ENCODE measurements around the gene KLHL24. TPM values are rescaled to one million over a fixed set of nuclear protein-coding genes. Genes with fewer than 3 reads are reported as not detected.
"Not testable (repeated sequence)": the region's sequence is repeated elsewhere in the genome, so short reads cannot be mapped to it uniquely, and the experiment has no call there.

The KLHL24 gene
- total RNA-seq, 1 donor from 2014 or later, result 98.5 TPM

DNA sequence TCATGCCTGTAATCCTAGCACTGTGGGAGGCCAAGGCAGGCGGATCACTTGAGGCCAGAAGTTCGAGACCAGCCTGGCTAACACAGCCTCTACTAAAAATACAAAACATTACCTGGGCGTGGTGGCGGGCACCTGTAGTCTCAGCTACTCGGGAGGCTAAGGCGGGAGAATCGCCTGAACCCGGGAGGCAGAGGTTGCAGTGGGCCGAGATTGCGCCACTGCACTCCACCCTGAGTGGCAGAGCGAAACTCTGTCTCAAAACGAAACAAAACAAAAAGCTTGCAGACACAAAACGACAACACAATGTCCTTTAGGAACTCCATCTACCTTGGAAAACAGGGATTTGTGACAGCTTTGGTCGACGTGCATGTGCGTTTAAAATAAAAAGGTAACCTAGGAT lies 716 bp upstream of the KLHL24 start:
- DNase-seq (ENCODE audit: low spot score), result no peak

GRCh38 chr3:183635107-183635430 lies 354 bp upstream of the KLHL24 start:
- DNase-seq (ENCODE audit: low spot score), result no peak

GRCh38 chr3:183636221-183637105 lies 1.0 kb downstream of the KLHL24 start:
- peak; percentile 98 for DNase-seq (ENCODE audit: low spot score)

DNA sequence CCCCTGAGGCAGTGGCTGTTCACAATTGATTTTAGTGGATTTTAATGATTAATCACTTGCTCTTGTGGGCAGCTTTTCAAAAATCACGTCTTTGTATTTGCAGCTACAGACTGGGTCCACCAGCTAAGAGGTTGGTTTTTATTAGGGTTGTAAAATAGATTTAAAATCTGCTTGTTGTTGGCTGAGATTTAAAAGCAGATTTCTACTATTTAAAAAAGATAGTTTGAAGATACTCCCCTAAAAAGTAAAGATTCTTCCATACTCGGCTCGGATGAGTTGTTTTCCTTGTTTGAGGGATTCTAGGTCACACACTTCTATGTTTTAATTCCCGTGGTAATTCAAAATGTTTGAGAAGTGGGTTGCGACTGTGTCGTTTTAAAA lies 1.7 kb downstream of the KLHL24 start:
- no peak for DNase-seq (ENCODE audit: low spot score)

DNA sequence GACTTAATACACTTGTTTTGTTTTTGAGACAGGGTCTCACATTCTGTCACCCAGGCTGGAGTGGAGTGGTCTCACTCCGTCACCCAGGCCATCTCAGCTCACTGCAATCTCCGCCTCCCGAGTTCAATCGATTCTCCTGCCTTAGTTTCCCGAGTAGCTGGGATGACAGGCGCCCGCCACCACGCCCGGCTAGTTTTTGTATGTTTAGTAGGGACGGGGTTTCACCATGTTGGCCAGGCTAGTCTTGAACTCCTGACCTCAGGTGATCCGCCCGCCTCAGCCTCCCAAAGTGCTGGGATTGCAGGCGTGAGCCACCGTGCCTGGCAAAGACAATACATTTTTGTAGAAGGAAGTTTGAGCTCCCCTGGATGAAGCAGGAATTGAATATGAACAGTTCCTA lies 2.2 kb downstream of the KLHL24 start:
- not testable (repeated sequence) for DNase-seq (ENCODE audit: low spot score)

DNA sequence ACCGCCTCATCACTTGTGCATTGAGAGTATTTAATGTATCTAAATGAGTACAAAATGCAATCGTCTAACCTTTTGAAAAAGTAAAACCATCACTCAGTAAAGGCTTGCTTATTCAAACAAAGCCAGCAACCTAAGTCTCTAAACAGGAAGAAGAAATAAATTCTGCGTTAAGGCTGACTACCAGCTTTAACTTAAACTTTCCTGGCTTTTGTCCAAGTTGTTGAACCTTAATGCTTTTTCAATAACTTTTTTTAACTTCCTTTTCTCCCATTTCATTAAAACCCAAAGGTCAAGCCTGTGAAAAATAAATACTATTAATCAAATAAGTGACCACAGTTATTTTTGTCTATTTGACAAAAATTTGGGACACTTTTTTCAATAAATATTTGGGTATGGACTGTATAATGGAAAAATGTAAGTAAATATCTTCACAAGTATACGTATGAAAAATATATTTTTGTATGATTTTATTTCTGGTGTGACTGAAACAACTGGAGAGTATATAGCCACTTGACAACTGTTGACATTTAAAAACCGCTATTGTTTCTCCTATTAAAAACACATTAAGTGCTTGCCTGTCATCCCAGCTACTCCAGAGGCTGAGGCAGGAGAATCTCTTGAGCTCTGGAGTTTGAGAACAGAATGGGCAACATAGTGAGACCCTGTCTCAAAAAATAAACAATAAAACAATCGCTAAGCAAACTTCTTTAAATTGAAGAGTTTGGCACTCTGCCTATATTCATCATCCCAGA lies 2.9 kb downstream of the KLHL24 start:
- DNase-seq (ENCODE audit: low spot score), result peak; percentile 7

DNA sequence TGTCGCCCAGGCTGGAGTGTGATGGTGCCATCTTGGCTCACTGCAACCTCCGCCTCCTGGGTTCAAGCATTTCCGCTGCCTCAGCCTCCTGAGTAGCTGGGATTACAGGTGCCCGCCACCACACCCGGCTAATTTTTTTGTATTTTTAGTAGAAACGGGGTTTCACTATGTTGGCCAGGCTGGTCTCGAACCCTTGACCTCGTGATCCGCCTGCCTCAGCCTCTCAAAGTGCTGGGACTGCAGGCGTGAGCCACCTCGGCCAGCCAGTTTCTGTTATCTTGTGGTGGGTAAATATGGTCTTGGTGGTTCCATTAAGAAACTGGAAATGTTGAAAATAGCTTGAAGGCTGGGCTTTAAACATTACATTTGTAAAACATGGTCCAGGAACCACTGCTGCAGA lies 5.2 kb downstream of the KLHL24 start:
- DNase-seq (ENCODE audit: low spot score), result not testable (repeated sequence)

GRCh38 chr3:183641882-183642281 lies 6.5 kb downstream of the KLHL24 start:
- DNase-seq (ENCODE audit: low spot score), result no peak

GRCh38 chr3:183644244-183644643 lies 8.8 kb downstream of the KLHL24 start:
- DNase-seq (ENCODE audit: low spot score), result no peak

GRCh38 chr3:183645254-183645653 lies 9.8 kb downstream of the KLHL24 start:
- DNase-seq (ENCODE audit: low spot score), result no peak

- no peak for DNase-seq (ENCODE audit: low spot score)
Measured at GRCh38 chr3:183650554-183650953, 15.1 kb downstream of the KLHL24 start.

DNA sequence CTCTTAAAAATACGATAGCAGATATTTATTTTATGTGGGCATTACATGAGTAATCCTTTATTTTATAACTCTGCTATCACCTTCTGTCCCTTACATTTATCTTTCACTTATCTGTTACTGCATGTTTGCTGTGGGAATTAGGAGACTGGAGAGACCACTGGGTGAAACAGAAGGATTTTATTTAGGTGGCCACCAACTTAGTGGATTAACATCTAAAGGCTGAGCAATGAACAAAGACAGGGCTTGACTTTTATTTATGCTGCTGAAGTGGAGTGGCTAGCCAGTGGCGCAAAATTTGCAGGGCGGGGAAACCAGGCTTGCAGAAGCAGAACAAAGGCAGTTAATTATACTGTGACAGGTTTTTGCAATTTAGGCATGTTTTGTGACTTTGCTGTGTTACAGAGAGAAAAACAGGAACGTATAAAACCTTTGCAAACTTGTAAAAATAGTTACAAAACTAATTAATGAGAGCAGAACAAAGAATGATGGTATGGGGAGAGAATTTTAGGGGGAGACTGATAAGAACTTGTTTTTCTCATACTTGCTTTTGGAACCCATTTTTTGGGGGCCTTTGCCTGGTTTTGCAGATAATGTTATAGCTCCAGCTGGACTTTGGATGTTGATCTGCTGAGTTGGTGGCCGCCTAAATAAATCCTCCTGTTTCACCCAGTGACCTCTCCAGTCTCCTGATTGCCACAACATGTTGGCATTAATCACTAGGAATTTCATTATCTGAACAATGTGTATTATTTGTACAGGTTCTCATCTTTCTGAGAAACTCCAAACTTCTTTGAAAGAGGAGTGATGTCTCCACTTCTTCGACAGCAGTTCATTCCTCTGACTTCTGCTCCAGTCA lies 18.0 kb downstream of the KLHL24 start:
- DNase-seq (ENCODE audit: low spot score), result no peak

GRCh38 chr3:183654727-183655126 lies 19.3 kb downstream of the KLHL24 start:
- no peak for DNase-seq (ENCODE audit: low spot score)

- DNase-seq (ENCODE audit: low spot score), result no peak
Measured at GRCh38 chr3:183662099-183662498, 26.7 kb downstream of the KLHL24 start.

- DNase-seq (ENCODE audit: low spot score), result no peak
Measured at GRCh38 chr3:183664913-183665381, 29.5 kb downstream of the KLHL24 start.

DNA sequence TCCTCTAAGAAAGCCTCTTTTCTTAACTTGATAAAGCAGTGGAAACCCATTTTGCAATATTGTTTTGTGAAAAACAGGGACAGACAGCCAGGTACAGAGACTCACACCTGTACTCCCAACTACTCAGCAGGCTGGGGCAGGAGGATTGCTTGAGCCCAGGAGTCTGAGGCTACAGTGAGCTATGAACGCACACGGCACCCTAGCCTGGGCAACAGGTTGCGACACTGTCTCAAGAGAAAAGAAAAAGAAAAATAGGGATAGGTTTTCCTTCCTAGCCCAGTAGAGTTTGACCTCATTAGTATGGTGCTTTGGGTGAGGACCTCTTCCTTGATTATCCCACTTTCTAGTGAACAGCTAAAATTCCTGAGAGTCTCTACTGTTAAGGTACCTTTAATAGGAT lies 44.6 kb downstream of the KLHL24 start:
- no peak for DNase-seq (ENCODE audit: low spot score)

- no peak for DNase-seq (ENCODE audit: low spot score)
Measured at GRCh38 chr3:183687705-183688104, 52.3 kb downstream of the KLHL24 start.

GRCh38 chr3:183688874-183689273 lies 53.5 kb downstream of the KLHL24 start:
- DNase-seq (ENCODE audit: low spot score), result no peak

- not testable (repeated sequence) for DNase-seq (ENCODE audit: low spot score)
Measured at GRCh38 chr3:183689621-183690020, 54.2 kb downstream of the KLHL24 start.

GRCh38 chr3:183690402-183690995 lies 55.1 kb downstream of the KLHL24 start:
- no peak for DNase-seq (ENCODE audit: low spot score)

- DNase-seq (ENCODE audit: low spot score), result no peak
Measured at GRCh38 chr3:183692436-183692835, 57.0 kb downstream of the KLHL24 start.
